GM19438 (cell line): ENCODE results near the gene CISD3.

Experiments used
- ATAC-seq: cut with Tn5 transposase; IDR thresholded peaks from one replicate; pipeline ENCODE4 v1.9.1; 2021; ENCODE audit warnings: low read depth; ENCODE audit not compliant: unreplicated experiment

Gene CISD3

DNA sequence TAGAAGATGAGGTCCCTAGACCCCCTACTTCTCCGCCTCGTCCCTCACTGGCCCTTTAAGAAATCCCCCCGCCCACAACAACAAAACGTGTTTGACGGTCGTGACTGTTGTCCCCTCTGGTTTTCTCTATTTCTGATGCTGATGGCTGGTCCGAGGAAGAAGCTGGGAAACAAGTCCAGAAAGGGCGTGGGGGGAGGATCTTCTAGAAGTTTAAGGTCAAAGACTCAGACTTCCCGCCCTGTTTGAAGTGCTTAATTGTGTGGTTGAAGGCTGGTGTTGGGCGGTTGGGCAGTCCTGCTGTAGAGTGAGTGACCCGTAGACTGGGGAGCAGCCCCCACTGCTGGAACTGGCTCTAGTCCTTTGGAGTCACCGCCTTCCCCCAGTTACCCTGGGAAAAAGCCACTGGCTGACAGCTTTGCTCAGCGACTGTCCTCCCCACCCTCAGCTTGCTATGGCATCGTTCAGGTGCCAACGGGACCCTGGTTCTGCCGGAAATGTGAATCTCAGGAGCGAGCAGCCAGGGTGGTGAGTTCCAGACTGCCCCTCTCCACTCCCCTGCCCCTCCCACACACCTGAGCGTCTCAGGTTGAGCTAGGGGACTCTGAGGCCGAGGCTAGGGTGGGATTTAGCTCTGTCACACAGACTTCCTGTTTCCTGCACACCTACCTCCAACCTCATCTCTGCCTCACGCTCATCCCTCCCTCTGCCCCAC, 23.5 kb upstream of the CISD3 start:
- no peak for ATAC-seq

DNA sequence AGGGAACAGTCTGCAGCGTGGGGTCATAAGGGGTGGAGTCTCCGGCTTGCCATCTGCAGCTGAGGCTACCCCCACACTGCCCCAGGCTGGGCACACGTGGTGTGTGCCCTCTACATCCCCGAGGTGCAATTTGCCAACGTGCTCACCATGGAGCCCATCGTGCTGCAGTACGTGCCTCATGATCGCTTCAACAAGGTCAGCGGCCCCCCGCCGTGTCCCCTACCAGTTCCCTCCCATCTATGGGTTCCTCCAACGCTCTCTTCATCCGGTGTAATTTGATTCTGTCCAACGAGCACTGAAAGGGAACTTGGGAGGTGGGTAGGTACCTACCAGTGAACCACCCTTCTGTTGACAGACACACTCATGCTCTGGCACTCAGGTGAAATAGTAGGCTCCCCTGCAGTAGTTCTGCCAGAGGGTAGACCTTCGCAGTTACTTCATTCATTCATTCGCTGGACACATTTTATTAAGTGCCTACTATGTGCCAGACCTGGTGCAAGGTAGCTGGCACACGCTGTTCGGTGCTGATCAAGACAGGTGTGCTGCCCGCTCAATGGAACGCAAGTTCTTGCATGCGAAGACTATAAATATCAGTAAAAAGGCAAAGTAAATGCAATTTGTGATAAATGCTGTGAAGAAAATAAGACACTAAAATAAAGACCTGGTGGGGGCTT, 22.3 kb upstream of the CISD3 start:
- ATAC-seq, result no peak

DNA sequence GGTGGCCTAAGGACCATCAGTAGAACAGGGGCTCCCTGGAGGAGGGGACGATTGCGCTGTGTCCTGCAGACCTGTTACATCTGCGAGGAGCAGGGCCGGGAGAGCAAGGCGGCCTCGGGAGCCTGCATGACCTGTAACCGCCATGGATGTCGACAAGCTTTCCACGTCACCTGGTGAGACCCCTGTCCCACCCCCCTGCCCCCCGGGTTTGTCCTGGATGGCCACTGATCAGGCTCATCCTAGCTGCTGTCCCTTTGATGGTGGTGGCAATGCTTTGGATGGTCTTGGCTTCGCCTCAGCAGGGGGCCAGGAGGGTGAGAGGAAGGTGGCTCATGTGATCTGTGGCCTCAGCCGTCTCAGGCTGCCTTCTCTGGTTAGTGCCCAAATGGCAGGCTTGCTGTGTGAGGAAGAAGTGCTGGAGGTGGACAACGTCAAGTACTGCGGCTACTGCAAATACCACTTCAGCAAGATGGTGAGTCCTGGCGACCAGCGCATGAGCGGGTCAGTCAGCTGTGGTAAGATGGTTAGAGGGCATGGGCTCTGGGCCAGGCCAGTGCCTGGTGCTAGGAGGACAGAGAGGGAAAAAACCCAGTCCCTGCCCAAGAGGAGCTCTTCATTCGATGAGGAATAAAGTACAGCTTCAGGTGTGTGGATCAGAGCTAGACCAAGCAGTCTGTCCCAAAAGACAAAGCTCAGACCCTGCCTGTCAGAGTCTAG, 20.9 kb upstream of the CISD3 start:
- no peak for ATAC-seq

DNA sequence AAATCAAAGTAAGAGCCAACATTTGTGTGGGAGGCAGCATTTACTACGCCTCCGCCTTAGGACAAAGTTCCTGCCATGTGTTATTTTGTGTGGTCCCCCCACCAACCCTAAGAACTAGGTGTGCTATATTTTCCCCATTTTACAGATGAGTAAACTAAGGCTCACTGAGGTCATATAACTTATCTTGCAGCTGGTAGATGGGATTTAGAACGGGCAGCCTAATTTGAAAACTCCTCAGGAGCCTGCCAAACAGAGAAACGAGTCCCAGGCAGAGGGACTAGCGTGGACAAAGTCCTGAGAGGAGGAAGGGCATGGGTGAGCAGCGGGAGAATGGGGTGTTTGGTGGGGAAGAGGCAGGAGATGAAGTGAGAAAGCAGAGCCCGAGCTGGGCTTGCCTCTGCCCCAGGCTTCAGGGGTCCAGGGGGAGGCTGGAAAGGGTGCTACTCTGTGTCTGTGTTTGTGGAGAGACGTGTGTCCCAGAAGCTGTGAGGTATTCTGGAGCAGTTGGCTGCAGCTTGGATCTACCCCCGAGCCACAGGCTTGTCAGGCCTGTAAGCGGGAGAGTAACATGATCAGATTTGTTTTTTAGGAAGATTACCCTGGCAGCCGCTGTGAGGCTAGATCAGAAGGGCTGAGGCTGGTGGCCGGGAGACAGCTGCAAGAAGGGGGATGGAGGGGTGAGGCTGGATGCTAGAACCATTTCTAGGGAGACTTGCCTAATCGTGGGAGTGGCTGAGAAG, 20.1 kb upstream of the CISD3 start:
- no peak for ATAC-seq

DNA sequence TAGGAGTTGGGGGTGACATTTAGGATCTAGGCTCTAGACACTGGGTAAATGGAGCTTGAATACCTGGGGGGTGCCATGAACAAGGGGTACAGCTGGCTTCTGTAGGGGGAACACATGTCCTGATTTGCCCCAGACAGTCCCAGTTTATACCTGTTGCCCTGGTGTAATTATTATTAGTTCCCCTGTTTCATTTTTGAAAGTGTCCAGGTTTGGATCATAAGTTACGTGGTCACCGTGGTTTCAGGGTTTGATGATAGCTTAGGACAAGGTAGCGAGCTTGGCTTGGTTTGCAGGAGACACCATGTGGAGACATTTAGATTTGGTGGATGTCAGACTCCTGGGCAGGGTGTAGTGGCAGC, 19.6 kb upstream of the CISD3 start:
- ATAC-seq, result no peak

DNA sequence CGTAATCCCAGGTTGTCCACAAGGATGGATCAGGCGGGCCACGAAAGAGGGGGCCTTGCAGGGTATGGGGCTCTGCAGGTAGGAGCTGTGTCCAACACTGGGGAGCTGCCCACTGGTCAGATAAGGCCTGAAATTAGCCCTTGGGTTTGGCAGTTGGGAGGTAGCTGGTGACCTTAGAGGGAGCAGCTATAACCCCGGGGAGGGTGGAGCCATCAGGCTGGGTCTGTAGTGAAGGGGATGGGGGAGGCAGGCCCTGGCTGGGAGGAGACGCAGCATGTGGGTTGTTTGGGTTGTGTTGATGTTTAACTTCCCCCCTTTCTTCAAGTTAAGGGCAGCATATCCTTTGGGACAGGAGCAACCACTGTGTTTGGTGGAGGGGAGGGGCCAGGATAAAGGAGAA, 19.2 kb upstream of the CISD3 start:
- ATAC-seq, result no peak

DNA sequence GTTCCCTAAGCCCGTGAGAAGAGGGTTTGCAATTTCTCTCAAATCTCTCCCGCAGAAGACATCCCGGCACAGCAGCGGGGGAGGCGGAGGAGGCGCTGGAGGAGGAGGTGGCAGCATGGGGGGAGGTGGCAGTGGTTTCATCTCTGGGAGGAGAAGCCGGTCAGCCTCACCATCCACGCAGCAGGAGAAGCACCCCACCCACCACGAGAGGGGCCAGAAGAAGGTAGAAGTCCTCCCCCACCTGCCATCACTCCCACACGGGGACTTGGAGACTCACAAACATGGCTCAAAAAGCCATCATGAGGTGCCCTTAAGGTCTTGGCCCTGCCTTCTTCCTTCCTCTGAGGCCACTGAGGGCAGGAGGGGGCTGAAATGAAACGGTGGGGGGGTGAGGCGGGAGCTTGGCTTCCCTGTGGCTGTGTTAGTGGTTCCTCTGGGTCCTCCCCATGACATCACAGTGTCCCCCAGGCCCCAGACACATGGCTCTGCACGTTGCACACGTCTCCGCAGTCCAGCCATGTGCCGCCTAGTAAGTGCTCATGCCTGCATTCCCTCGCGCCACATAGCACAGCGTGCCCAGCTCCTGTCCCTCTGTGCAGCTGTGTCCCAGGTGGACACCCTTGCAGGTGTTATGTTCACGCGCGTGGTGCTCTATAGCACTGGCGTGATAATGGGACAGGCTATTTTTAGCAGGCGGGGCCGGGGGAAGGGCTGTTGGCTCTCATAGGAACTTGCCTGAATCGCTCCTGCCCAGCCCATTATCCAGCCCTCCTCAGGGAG, 18.2 kb upstream of the CISD3 start:
- no peak for ATAC-seq

DNA sequence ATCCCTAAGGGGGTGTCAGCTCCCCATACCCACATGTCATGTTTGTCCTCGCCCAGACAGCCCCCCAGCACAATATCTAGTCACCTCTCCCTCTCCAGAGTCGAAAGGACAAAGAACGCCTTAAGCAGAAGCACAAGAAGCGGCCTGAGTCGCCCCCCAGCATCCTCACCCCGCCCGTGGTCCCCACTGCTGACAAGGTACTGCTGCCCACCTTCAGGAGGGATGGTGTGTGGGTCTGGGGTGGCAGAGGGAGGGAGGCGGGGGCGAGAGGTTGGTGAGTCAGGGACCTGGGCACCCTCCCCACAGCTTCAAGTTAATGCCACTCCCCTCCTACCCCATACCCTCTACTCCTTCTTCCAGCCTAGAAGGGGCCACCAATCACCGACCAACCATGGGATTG, 17.5 kb upstream of the CISD3 start:
- ATAC-seq, result no peak

DNA sequence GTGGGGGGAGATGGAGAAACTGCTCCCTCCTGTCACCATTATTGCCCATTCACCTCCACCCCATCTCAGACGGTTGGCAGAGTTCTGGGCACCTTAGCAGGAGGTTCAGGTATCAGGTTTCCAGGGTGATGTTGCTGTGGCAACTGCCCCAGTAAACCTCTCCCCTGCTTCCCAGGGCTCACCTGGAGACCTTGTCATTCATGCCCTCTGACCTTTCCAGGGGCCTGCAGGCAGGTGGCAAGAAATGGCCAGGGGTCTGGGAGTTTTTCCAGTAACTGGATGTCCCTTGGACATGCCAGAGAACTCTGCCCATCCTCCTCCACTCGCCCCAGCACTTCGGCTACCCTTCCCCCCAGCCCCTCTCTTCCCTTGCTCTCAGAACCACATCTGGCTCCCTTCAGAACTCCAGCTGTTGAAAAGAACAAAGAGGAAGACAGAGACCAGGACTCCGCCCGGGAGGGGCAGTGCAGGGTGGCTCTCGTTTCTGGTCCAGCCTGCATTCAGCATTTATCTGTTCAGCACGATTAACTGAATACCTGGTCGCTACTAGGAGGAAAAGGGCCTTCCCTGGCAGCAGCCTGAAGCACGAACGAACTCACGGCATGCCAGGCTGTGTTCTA, 16.6 kb upstream of the CISD3 start:
- ATAC-seq, result no peak

DNA sequence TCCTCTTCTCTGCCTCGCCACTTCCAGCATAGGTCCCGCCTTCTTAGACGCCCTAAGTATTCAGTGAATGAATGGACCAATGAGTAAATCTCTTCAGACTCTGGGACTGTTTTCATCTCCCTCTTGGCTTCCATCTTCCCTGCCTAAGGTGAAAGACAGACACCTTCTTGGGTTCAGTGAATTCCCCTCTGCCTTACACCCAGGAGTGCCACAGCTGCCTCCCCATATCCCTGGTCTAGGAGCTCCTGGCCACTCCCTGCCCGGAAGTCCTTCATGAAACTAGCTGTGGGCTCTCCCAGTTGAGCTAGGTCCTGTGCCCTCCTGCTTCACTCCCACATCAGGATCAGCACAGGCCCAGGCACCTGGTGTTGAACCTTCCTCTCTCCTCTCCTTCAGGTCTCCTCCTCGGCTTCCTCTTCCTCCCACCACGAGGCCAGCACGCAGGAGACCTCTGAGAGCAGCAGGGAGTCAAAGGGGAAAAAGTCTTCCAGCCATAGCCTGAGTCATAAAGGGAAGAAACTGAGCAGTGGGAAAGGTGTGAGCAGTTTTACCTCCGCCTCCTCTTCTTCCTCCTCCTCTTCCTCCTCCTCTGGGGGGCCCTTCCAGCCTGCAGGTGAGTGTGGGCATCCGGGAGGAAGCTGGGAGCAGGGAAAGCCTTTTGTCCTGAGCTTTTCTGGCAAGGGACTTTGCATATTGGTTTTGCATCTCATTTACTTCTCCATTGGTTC, 14.8 kb upstream of the CISD3 start:
- no peak for ATAC-seq

DNA sequence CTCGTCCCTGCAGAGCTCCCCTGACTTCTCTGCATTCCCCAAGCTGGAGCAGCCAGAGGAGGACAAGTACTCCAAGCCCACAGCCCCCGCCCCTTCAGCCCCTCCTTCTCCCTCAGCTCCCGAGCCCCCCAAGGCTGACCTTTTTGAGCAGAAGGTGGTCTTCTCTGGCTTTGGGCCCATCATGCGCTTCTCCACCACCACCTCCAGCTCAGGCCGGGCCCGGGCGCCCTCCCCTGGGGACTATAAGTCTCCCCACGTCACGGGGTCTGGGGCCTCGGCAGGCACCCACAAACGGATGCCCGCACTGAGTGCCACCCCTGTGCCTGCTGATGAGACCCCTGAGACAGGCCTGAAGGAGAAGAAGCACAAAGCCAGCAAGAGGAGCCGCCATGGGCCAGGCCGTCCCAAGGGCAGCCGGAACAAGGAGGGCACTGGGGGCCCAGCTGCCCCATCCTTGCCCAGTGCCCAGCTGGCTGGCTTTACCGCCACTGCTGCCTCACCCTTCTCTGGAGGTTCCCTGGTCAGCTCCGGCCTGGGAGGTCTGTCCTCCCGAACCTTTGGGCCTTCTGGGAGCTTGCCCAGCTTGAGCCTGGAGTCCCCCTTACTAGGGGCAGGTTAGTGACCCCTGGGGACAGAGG, 13.7 kb upstream of the CISD3 start:
- ATAC-seq, result no peak

DNA sequence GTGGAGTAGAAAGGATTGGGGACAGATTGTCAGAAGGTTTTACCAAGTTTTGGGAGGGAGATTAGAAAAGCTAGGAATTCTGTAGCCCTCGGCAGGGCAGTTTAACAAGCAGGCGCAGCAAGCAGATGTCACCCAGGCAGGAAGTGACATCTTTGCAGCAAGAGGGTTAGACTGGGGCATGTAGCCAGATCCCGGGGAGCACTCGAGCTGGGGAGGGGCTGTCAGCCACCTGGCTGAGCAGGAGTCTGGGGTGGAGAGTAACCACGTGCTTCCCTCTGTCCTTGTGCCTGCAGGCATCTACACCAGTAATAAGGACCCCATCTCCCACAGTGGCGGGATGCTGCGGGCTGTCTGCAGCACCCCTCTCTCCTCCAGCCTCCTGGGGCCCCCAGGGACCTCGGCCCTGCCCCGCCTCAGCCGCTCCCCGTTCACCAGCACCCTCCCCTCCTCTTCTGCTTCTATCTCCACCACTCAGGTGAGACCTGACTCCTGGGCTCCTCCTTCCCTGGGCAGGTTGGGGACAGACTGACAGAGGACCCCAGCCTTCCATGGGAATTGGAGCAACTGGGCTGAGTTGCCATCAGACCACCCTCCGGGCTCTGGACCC, 12.9 kb upstream of the CISD3 start:
- ATAC-seq, result no peak

DNA sequence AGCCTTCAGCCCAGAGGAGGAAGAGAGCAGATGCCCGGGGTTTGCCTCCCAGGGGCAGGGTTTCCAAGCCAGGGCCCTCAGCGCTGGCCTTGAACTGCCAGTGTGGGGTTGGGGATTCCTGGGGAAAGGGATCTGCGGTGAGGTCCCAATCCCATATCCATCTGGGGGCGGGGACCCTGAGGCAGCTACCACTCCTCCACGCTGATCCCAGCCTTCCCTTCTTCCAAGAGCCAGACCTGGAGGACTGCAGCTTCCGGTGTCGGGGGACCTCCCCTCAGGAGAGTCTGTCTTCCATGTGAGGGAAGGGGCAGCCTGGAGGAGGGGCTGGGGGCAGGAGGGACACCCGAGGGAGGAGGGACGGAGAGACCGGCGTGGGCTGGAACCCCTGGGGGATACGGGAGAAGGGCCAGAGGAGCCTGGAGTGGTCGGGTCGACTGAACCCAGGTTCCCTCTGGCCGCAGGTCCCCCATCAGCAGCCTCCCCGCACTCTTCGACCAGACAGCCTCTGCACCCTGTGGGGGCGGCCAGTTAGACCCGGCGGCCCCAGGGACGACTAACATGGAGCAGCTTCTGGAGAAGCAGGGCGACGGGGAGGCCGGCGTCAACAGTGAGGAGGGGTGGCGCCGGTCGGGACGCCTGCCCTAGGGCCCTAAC, 10.7 kb upstream of the CISD3 start:
- no peak for ATAC-seq

DNA sequence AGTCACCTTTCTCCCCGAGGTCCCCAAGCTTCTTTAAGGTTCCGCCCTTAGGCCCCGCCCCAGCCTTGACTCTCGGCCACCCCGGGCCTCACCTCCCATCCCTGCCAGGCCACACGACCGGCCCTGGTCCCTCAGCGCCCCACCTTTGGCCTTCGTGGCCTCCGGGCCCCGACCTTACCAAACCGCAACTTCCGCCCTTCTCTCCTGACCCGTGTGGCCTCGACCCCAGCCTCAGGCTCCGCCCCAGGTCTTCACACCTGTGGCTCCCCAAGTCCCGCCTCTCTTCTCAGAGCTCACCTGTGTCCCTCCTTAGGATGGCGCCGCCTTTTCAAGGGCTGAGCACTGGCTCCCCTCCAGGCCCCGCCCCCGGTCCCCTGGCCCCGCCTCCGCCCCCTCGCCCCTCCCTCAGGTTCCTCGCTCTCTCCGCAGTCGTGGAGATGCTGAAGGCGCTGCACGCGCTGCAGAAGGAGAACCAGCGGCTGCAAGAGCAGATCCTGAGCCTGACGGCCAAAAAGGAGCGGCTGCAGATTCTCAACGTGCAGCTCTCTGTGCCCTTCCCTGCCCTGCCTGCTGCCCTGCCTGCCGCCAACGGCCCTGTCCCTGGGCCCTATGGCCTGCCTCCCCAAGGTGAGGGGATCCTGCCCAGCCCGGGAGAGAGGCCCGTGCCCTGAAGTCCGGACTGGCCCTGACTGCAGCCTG, 10.0 kb upstream of the CISD3 start:
- ATAC-seq, result no peak

DNA sequence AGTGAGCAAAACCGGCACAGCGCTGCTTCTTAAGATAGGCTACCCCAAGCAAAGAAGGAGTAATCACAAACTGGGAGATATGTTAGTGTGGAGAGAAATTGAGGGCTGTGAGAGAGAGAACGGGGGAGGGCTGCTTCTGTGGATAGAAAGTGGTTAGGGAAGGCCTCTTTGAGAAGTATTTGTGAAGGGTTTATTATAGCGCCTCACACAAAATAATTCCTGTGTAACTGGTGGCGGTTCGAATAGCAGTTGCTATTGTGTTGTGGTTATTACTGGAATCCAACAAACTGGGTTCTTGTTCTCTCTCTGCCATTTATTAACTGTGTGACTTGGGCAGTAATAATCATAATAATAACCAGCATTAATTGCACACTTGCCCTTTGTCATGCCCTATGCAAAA, 9.2 kb upstream of the CISD3 start:
- no peak for ATAC-seq

DNA sequence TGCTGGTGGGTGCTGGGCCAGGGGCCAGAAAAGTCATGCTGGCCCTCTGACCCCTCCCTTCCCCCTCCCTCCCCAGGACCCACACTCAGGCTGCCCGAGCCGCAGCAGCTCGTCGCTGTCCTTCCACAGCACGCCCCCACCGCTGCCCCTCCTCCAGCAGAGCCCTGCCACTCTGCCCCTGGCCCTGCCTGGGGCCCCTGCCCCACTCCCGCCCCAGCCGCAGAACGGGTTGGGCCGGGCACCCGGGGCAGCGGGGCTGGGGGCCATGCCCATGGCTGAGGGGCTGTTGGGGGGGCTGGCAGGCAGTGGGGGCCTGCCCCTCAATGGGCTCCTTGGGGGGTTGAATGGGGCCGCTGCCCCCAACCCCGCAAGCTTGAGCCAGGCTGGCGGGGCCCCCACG, 8.3 kb upstream of the CISD3 start:
- no peak for ATAC-seq

DNA sequence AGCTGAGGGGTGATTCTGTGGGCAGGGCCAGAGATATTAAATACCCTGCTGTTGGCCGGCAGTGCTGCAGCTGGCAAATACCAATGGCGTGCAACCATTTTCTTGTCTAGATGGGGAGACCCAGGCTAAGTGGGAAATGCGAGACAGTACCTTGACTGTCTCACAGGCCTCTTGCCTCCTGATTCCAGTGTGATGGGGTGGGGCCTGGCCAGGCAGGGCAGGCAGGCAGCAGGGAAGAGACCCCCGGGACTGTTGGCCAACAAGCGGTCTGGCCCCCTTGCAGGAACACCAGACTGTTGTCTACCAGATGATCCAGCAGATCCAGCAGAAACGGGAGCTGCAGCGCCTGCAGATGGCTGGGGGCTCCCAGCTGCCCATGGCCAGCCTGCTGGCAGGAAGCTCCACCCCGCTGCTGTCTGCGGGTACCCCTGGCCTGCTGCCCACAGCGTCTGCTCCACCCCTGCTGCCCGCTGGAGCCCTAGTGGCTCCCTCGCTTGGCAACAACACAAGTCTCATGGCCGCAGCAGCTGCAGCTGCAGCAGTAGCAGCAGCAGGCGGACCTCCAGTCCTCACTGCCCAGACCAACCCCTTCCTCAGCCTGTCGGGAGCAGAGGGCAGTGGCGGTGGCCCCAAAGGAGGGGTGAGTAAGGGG, 5.7 kb upstream of the CISD3 start:
- ATAC-seq, result no peak
